Astrocyte of the spinal cord (primary cell): ENCODE data around the gene PRDM12.

Source experiments
- DNase-seq: peaks from one replicate; pipeline ENCODE4 v3.0.0; 2011; ENCODE audit warnings: low read depth, low spot score
- H3K4me3 ChIP-seq: 2 replicates; pipeline ENCODE4 v1.5.1; 2011; ENCODE audit warnings: low read depth, mild to moderate bottlenecking, low read length, moderate library complexity
- in situ Hi-C: cut with HindIII; loops from 2 replicates; pipeline ENCODE4 v1.10.0; 2017; ENCODE audit warnings: low sequenced_read_pairs
- TF ChIP-seq, protein P1 (sequence below): IDR thresholded peaks from 2 replicates; pipeline ENCODE4 v1.5.1; 2012; ENCODE audit warnings: low read depth, mild to moderate bottlenecking, low read length, inconsistent platforms

Gene PRDM12

DNA sequence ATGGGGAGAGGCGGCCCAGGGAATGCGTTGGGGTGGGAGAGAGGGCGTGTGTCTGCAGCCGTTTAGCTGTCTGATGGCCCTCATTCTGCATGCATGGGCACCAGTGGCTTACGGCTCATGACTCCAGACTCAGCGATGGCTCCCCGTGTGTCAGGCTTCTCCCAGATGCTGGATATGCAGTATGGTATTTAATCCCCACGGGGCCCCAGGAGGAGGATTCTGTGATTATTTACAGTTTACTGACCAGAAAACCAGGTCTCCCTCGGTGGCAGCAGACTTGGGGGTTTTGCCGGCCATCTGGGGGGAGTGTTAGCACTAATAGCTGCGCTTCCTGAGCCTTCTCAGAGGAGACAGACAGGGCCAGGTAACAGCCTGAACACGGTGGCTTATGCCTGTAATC lies 4.3 kb downstream of the PRDM12 start:
- in situ Hi-C loops: no loop called here
- H3K4me3 ChIP-seq: no peak overlapping the region
- TF ChIP-seq, protein P1, sequence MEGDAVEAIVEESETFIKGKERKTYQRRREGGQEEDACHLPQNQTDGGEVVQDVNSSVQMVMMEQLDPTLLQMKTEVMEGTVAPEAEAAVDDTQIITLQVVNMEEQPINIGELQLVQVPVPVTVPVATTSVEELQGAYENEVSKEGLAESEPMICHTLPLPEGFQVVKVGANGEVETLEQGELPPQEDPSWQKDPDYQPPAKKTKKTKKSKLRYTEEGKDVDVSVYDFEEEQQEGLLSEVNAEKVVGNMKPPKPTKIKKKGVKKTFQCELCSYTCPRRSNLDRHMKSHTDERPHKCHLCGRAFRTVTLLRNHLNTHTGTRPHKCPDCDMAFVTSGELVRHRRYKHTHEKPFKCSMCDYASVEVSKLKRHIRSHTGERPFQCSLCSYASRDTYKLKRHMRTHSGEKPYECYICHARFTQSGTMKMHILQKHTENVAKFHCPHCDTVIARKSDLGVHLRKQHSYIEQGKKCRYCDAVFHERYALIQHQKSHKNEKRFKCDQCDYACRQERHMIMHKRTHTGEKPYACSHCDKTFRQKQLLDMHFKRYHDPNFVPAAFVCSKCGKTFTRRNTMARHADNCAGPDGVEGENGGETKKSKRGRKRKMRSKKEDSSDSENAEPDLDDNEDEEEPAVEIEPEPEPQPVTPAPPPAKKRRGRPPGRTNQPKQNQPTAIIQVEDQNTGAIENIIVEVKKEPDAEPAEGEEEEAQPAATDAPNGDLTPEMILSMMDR: no peak
- DNase-seq: no peak

DNA sequence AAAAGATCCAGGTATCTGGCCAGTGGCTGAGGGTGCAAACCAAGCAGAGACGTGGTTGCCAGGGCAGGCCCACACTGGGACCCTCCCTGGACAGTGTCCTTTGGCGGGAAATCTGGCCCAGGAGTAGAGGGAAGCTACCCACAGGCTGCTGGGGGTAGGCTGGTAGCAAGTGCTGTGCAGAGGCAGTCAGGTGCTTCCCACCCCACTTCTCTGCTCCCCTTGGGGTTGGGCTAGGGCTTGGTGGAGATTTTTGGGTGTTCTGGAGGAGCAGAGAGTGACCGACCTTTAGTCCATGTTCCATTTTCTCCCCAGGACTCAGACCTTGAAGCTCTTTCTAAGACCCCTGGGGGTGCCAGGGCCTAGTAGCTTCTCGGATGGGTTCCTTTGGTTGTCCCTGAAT lies 5.6 kb downstream of the PRDM12 start:
- in situ Hi-C loops: no loop called here
- no peak overlapping the region for H3K4me3 ChIP-seq
- no peak for DNase-seq
- TF ChIP-seq, protein P1: no peak

- in situ Hi-C loops: no loop called here
- no peak for DNase-seq
- TF ChIP-seq, protein P1: no peak
- H3K4me3 ChIP-seq: no peak overlapping the region
Observed at GRCh38 chr9:130670644-130671043, 6.2 kb downstream of the PRDM12 start.

DNA sequence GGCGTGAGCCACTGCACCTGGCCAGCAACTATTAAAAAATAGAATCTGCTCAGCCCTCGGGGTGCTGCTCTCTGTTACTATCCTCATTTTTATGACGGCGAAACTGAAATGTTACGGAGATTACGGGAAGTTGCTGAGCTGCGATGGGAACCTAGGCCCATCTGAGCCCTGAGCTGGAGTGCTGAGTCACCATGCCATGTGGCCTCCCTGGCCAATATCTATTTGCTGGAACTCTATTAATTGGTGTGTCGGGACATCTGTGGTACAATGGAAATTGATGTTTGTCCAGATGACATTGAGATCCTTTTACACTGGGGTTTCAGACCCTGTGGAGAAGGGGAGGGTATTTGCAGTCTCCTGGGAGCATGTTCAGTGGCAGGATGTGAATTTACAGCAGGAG lies 8.1 kb downstream of the PRDM12 start:
- in situ Hi-C loops: no loop called here
- TF ChIP-seq, protein P1: no peak
- no peak overlapping the region for H3K4me3 ChIP-seq
- no peak for DNase-seq

GRCh38 chr9:130672933-130673615 lies 8.7 kb downstream of the PRDM12 start:
- TF ChIP-seq, protein P1: no peak
- DNase-seq: no peak
- no peak overlapping the region for H3K4me3 ChIP-seq
- in situ Hi-C loops: no loop called here

GRCh38 chr9:130675396-130675795 lies 11.0 kb downstream of the PRDM12 start:
- in situ Hi-C loops: loop anchor here (25.0 kb wide), 1 partner anchor 187 kb away; no protein-coding TSS in a partner anchor
- TF ChIP-seq, protein P1: no peak
- H3K4me3 ChIP-seq: no peak overlapping the region
- DNase-seq: no peak
